Measurements from ENCODE around the gene PRR30. TPM values are rescaled to one million over a fixed set of nuclear protein-coding genes. Genes with fewer than 3 reads are reported as not detected.

The PRR30 gene
- polyA plus RNA-seq (not detected in 3 replicates), polyA minus RNA-seq (not detected in 3 replicates)
- polyA plus RNA-seq (2011; ENCODE audit: low read depth) = not detected
- polyA plus RNA-seq (2011; cell fraction: cytosol; rRNA removed) = not detected in 2 replicates
- not detected in 2 replicates for polyA plus RNA-seq (2011; cell fraction: nucleus; rRNA removed)
- not detected in 2 replicates for polyA plus RNA-seq (2012; ENCODE audit: low replicate concordance)
- polyA minus RNA-seq (2011; cell fraction: cytosol; rRNA and poly(A)+ RNA removed) = not detected
- not detected in 2 replicates for polyA minus RNA-seq (2011; cell fraction: nucleus; rRNA and poly(A)+ RNA removed)

DNA sequence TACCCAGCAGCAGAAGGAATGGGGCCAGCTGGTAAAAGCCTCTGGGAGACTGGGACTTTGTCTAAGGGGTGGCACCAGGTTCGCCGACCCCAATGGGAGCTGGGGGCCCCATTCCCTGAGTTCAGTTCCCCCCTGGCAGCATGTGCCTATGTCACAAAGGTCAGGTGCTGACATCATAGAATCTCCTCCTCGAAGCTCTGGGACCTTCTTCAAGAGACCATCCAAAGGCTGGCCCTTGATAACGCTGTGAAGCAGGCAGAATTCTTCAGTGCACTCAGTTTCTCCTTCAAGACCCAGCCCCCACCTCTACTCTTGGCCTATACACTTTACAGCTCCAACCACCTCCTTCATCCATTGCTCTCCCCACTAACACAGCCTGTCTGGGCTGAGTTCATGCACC, at the start of gene PRR30:
Gene PRR30 (minus strand): TSS at position 101 of the 400 bp plus-strand sequence. CDS start 1,081 bp downstream, outside the sequence.
- Histone ChIP-seq H3K4me2 (ENCODE audit: control insufficient read depth, extremely low read depth, insufficient read depth, low read depth, low read length) (no peak within 1 kb of the TSS), H3K27me3 (ENCODE audit: control insufficient read depth, extremely low read depth, insufficient read depth, low read length) (no peaks in the 10 kb centered on the region), H3K79me2 (ENCODE audit: control insufficient read depth, insufficient read depth, low read length) (no peaks in the 10 kb centered on the region), H3K9ac (ENCODE audit: control insufficient read depth, extremely low read depth, insufficient read depth, low read length) (no peak within 1 kb of the TSS), H3K36me3 (ENCODE audit: control insufficient read depth in 2 of 2, extremely low read depth in 1 of 2, insufficient read depth in 2 of 2, low read length in 2 of 2) (no peaks in the 10 kb centered on the region), H3K9me1 (ENCODE audit: control insufficient read depth, extremely low read depth, insufficient read depth, low read length) (no peaks in the 10 kb centered on the region), H3K27ac (ENCODE audit: control insufficient read depth, insufficient read depth, low read length) (no peak within 1 kb of the TSS), H3K4me3 (ENCODE audit: control insufficient read depth in 2 of 3, extremely low read depth in 1 of 3, insufficient read depth in 2 of 3, low read depth in 1 of 3, low read length in 3 of 3) (no peak within 1 kb of the TSS), H3K9me3 (ENCODE audit: control insufficient read depth, low read depth, low read length) (no peaks in the 10 kb centered on the region), H2AFZ (ENCODE audit: control insufficient read depth, low read length) (no peak within 1 kb of the TSS), H4K20me1 (ENCODE audit: control insufficient read depth, extremely low read depth, insufficient read depth, low read length) (no peaks in the 10 kb centered on the region), H3K4me1 (ENCODE audit: control insufficient read depth, extremely low read depth, insufficient read depth, low read length) (no peaks in the 10 kb centered on the region)
- dilution Hi-C loops (cut with MboI; ENCODE audit: extremely low pct_ligation_motif_present, low sequenced_read_pairs) = no loop called here
- TF ChIP-seq EZH2 (IDR thresholded peaks at IDR 0.05; ENCODE audit: low read length) = no peak
- TF ChIP-seq, protein P1, sequence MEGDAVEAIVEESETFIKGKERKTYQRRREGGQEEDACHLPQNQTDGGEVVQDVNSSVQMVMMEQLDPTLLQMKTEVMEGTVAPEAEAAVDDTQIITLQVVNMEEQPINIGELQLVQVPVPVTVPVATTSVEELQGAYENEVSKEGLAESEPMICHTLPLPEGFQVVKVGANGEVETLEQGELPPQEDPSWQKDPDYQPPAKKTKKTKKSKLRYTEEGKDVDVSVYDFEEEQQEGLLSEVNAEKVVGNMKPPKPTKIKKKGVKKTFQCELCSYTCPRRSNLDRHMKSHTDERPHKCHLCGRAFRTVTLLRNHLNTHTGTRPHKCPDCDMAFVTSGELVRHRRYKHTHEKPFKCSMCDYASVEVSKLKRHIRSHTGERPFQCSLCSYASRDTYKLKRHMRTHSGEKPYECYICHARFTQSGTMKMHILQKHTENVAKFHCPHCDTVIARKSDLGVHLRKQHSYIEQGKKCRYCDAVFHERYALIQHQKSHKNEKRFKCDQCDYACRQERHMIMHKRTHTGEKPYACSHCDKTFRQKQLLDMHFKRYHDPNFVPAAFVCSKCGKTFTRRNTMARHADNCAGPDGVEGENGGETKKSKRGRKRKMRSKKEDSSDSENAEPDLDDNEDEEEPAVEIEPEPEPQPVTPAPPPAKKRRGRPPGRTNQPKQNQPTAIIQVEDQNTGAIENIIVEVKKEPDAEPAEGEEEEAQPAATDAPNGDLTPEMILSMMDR (optimal IDR thresholded peaks at IDR 0.05 in 1 of 3, IDR thresholded peaks at IDR 0.05 in 1 of 3, conservative IDR thresholded peaks at IDR 0.05 in 1 of 3; ENCODE audit: extremely low read depth in 1 of 3, insufficient read depth in 2 of 3, low read length in 3 of 3) = no peak
- DNase-seq (ENCODE audit: low read depth, low spot score) = no peak
- no peak for FAIRE-seq

DNA sequence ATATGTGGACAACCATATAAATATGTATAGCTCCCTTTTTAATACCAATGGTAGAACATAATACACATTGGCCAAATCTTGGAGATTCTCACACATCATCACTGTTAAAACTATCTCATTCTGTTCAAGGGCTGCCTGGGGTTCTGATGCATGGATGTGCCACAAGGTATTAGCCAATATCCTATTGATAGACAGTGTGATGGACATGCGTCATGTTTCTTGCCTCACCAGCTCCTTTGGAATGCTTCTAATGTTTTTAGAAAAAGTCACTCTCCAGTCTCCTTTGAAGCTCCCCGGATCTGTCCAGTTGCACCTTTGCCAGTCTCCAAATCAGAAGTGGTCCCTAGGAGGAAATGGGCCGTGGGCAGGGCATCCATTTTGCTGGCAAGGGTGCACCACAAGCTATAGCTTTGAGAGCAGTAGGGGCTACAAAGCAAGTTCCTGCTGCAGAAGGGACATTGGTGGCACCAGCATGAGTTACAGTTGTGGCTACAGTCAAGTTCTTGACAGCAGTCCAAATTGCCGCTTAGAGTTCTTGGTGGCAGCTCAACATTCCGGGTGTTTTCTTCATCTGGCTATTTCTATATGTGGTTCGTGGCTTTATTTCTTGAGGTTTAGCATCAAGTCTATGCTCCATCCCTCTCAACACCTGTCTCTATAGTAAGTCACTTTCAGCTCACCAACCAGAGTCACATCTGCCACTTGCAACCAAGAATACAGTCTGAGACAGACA, 47.6 kb upstream of the PRR30 start:
- no peak overlapping the region for H3K4me3 ChIP-seq (ENCODE audit: control insufficient read depth in 2 of 3, extremely low read depth in 1 of 3, insufficient read depth in 2 of 3, low read depth in 1 of 3, low read length in 3 of 3)
- H3K79me2 ChIP-seq (ENCODE audit: control insufficient read depth, insufficient read depth, low read length) = no peaks in the 10 kb centered on the region
- H3K27me3 ChIP-seq (ENCODE audit: control insufficient read depth, extremely low read depth, insufficient read depth, low read length) = no peaks in the 10 kb centered on the region
- TF ChIP-seq EZH2 (IDR thresholded peaks at IDR 0.05; ENCODE audit: low read length) = no peak
- TF ChIP-seq, protein P1 (optimal IDR thresholded peaks at IDR 0.05 in 1 of 3, IDR thresholded peaks at IDR 0.05 in 1 of 3, conservative IDR thresholded peaks at IDR 0.05 in 1 of 3; ENCODE audit: extremely low read depth in 1 of 3, insufficient read depth in 2 of 3, low read length in 3 of 3) = no peak
- no peak overlapping the region for H3K9ac ChIP-seq (ENCODE audit: control insufficient read depth, extremely low read depth, insufficient read depth, low read length)
- dilution Hi-C loops (cut with MboI; ENCODE audit: extremely low pct_ligation_motif_present, low sequenced_read_pairs) = no loop called here
- H3K4me1 ChIP-seq (ENCODE audit: control insufficient read depth, extremely low read depth, insufficient read depth, low read length) = no peaks in the 10 kb centered on the region
- H2AFZ ChIP-seq (ENCODE audit: control insufficient read depth, low read length) = no peak overlapping the region
- no peaks in the 10 kb centered on the region for H3K9me3 ChIP-seq (ENCODE audit: control insufficient read depth, low read depth, low read length)
- DNase-seq (ENCODE audit: low read depth, low spot score) (no peak), FAIRE-seq (no peak)
- no peaks in the 10 kb centered on the region for H4K20me1 ChIP-seq (ENCODE audit: control insufficient read depth, extremely low read depth, insufficient read depth, low read length)
- H3K27ac ChIP-seq (ENCODE audit: control insufficient read depth, insufficient read depth, low read length) = no peak overlapping the region
- H3K4me2 ChIP-seq (ENCODE audit: control insufficient read depth, extremely low read depth, insufficient read depth, low read depth, low read length) = no peak overlapping the region
- H3K36me3 ChIP-seq (ENCODE audit: control insufficient read depth in 2 of 2, extremely low read depth in 1 of 2, insufficient read depth in 2 of 2, low read length in 2 of 2) = no peaks in the 10 kb centered on the region
- H3K9me1 ChIP-seq (ENCODE audit: control insufficient read depth, extremely low read depth, insufficient read depth, low read length) = no peaks in the 10 kb centered on the region
